Measurements from ENCODE around the gene PTX4.

Gene PTX4

DNA sequence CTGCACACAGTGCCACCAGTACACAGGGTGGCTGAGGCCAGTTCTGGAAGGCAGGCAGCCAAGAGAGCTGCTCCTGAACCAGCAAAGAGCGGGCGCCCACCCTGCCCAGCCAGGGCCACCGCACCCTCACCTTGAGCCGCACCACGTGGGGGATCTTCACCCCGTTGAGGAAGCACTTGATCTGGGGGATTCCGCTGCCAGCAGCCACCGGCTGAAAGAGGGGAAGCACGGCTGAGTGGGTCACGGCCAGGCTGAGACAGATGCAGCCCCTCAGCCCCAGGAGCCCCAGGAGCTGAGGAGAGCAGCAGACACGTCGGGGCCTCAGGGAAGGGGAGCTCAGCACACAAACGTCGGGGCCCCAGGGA lies 29.8 kb downstream of the PTX4 start:
- Histone ChIP-seq H3K9ac (ENCODE audit: low read length) (no peak overlapping the region), H3K27ac (ENCODE audit: low read depth, low read length) (no peak overlapping the region)

DNA sequence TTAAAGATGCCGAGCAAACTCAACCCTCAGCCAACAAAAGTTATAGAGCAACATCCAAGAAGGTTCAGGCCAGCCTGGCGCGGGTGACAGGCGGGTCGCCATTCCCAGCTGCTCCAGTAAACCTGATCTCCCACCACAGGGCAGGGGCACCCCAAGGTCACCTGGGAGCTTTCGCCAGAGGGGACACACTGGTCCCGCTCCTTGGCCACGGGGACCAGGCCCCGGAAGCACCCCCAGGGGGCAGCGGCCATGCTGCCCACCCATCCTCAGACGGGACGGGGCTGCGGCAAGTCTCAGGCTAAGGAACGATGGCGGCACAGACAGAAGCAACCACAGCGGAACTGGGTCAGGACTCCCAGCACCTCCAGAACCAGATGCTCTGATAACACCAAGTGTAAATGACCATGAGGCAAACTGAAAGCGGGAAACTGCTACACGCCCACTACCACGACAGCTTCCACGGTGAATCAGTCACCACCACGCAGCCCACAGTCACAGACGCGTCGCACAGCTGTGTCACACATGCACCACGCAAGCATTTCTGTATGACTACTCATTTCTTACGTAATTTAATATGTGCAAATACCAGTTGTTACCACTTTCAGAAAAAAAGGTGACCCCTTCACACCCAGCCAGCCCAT lies 30.3 kb downstream of the PTX4 start:
- Histone ChIP-seq H4K20me1 (ENCODE audit: low read depth, low read length) (no peaks in the 10 kb centered on the region), H3K9me3 (ENCODE audit: insufficient read depth, low read length) (no peaks in the 10 kb centered on the region), H3K9me2 (replicated peaks; ENCODE audit: insufficient read depth, low read length) (no peaks in the 10 kb centered on the region), H2AFZ (ENCODE audit: low read depth, low read length, severe bottlenecking) (no peak overlapping the region), H3K4me3 (ENCODE audit: insufficient read depth, low read length, poor library complexity, severe bottlenecking) (no peak overlapping the region), H3K79me2 (ENCODE audit: insufficient read depth, low read length) (no peaks in the 10 kb centered on the region), H3K9ac (ENCODE audit: low read length) (no peak overlapping the region), H3K27me3 (ENCODE audit: low read length) (no peaks in the 10 kb centered on the region), H3K27ac (ENCODE audit: low read depth, low read length) (no peak overlapping the region), H3K36me3 (ENCODE audit: low read length) (no peaks in the 10 kb centered on the region), H3F3A (ENCODE audit: insufficient read depth) (no peaks in the 10 kb centered on the region), H3K4me2 (ENCODE audit: low read depth, low read length, poor library complexity, severe bottlenecking) (no peak overlapping the region)
- no peak for TF ChIP-seq EZH2phosphoT487 (conservative IDR thresholded peaks at IDR 0.05; ENCODE audit: low read length)
- TF ChIP-seq, protein P1, sequence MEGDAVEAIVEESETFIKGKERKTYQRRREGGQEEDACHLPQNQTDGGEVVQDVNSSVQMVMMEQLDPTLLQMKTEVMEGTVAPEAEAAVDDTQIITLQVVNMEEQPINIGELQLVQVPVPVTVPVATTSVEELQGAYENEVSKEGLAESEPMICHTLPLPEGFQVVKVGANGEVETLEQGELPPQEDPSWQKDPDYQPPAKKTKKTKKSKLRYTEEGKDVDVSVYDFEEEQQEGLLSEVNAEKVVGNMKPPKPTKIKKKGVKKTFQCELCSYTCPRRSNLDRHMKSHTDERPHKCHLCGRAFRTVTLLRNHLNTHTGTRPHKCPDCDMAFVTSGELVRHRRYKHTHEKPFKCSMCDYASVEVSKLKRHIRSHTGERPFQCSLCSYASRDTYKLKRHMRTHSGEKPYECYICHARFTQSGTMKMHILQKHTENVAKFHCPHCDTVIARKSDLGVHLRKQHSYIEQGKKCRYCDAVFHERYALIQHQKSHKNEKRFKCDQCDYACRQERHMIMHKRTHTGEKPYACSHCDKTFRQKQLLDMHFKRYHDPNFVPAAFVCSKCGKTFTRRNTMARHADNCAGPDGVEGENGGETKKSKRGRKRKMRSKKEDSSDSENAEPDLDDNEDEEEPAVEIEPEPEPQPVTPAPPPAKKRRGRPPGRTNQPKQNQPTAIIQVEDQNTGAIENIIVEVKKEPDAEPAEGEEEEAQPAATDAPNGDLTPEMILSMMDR (IDR thresholded peaks at IDR 0.05; ENCODE audit: insufficient read depth, low read length, poor library complexity, severe bottlenecking), result no peak

More for the DNA sequence above, 29.8 kb downstream of the PTX4 start:
- Histone ChIP-seq H3K36me3 (ENCODE audit: low read length) (no peaks in the 10 kb centered on the region), H3K27me3 (ENCODE audit: low read length) (no peaks in the 10 kb centered on the region), H4K20me1 (ENCODE audit: low read depth, low read length) (no peaks in the 10 kb centered on the region), H2AFZ (ENCODE audit: low read depth, low read length, severe bottlenecking) (no peak overlapping the region), H3K79me2 (ENCODE audit: insufficient read depth, low read length) (no peaks in the 10 kb centered on the region), H3K9me2 (replicated peaks; ENCODE audit: insufficient read depth, low read length) (no peaks in the 10 kb centered on the region), H3K9me3 (ENCODE audit: insufficient read depth, low read length) (no peaks in the 10 kb centered on the region), H3K4me2 (ENCODE audit: low read depth, low read length, poor library complexity, severe bottlenecking) (no peak overlapping the region), H3K4me3 (ENCODE audit: insufficient read depth, low read length, poor library complexity, severe bottlenecking) (no peak overlapping the region), H3F3A (ENCODE audit: insufficient read depth) (no peaks in the 10 kb centered on the region)
- TF ChIP-seq, protein P1 (IDR thresholded peaks at IDR 0.05; ENCODE audit: insufficient read depth, low read length, poor library complexity, severe bottlenecking), result no peak
- no peak for TF ChIP-seq EZH2phosphoT487 (conservative IDR thresholded peaks at IDR 0.05; ENCODE audit: low read length)

DNA sequence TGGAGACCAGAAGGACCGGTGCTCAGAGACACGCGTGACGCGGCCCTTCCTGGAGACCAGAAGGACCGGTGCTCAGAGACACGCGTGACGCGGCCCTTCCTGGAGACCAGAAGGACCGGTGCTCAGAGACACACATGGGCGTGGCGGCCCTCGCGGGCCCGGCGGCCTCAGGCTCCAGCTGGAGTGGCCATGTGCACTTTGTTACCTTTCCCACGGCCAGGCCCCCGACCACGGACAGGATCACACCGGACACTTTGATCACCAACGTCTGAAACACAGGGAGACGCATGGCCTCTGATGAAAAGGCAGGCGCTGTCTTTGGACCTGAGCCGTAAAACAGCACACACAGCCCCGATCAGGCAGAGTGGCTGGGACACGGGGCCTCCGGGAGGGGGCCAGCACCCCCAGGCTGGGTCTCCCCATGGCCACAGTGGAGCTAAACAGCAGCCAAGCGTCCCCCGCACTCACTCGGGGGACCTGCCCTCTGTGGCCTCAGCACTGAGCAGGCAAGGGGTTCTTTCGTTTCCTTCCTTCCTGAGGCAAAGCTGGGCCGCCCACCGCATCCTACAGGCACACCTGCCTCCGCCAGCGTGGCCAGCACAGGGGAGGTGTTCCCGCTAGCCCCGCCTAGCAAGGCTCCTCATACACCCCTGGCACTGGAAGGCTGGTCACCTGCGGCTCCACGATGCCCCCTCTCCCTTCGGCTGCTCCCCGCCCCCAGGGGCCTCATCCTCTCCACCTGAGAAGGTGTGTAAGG lies 31.1 kb downstream of the PTX4 start:
- Histone ChIP-seq H3K36me3 (ENCODE audit: low read length) (no peaks in the 10 kb centered on the region), H2AFZ (ENCODE audit: low read depth, low read length, severe bottlenecking) (no peak overlapping the region), H3K4me3 (ENCODE audit: insufficient read depth, low read length, poor library complexity, severe bottlenecking) (no peak overlapping the region), H4K20me1 (ENCODE audit: low read depth, low read length) (no peaks in the 10 kb centered on the region), H3K27me3 (ENCODE audit: low read length) (no peaks in the 10 kb centered on the region), H3K79me2 (ENCODE audit: insufficient read depth, low read length) (no peaks in the 10 kb centered on the region), H3F3A (ENCODE audit: insufficient read depth) (no peaks in the 10 kb centered on the region), H3K9me2 (replicated peaks; ENCODE audit: insufficient read depth, low read length) (no peaks in the 10 kb centered on the region), H3K27ac (ENCODE audit: low read depth, low read length) (no peak overlapping the region), H3K9me3 (ENCODE audit: insufficient read depth, low read length) (no peaks in the 10 kb centered on the region), H3K9ac (ENCODE audit: low read length) (no peak overlapping the region), H3K4me2 (ENCODE audit: low read depth, low read length, poor library complexity, severe bottlenecking) (no peak overlapping the region)
- TF ChIP-seq EZH2phosphoT487 (conservative IDR thresholded peaks at IDR 0.05; ENCODE audit: low read length), result no peak
- TF ChIP-seq, protein P1 (IDR thresholded peaks at IDR 0.05; ENCODE audit: insufficient read depth, low read length, poor library complexity, severe bottlenecking), result no peak

Measured in SU-DHL-6 (cell line).